Stimulated activated naive CD8-positive, alpha-beta T cell treated with anti-CD3 and anti-CD28 coated beads, Interleukin-15, Interleukin-2, amounts not matched to agents 100 U/mL and 50 U/mL, for 24 hours (primary cell): Measurements from ENCODE around the gene SULT1E1.
"Not testable (repeated sequence)": the region's sequence is repeated elsewhere in the genome, so short reads cannot be mapped to it uniquely, and the experiment has no call there.

Experiments
- ATAC-seq: fragments of 150-1000 bp; cut with Tn5 transposase; one replicate; pipeline ENCODE4 v1.10.0; 2021
- DNase-seq: peaks from one replicate; pipeline ENCODE4 v3.0.0; 2021

SULT1E1 gene

GRCh38 chr4:69843301-69843700, 16.6 kb downstream of the SULT1E1 start:
- ATAC-seq: no peak
- DNase-seq: no peak

- no peak for DNase-seq
- ATAC-seq: no peak
Measured at GRCh38 chr4:69838977-69839376, 21.0 kb downstream of the SULT1E1 start.

- no peak for ATAC-seq
- DNase-seq: no peak
Measured at GRCh38 chr4:69836287-69836686, 23.7 kb downstream of the SULT1E1 start.

- DNase-seq (no peak), ATAC-seq (no peak)
Measured at GRCh38 chr4:69835766-69836165, 24.2 kb downstream of the SULT1E1 start.

GRCh38 chr4:69833251-69833650, 26.7 kb downstream of the SULT1E1 start:
- DNase-seq (no peak), ATAC-seq (no peak)

- ATAC-seq: no peak
- no peak for DNase-seq
Measured at GRCh38 chr4:69832326-69833030, 27.5 kb downstream of the SULT1E1 start.

- DNase-seq: no peak
- ATAC-seq: peak; percentile 70
Measured at GRCh38 chr4:69831646-69832325, 28.2 kb downstream of the SULT1E1 start.

- DNase-seq: no peak
- no peak for ATAC-seq
Measured at GRCh38 chr4:69831270-69831627, 28.7 kb downstream of the SULT1E1 start.

GRCh38 chr4:69830560-69831269, 29.2 kb downstream of the SULT1E1 start:
- ATAC-seq (no peak), DNase-seq (no peak)

GRCh38 chr4:69830192-69830559, 29.8 kb downstream of the SULT1E1 start:
- no peak for ATAC-seq
- DNase-seq: no peak

GRCh38 chr4:69829678-69830077, 30.3 kb downstream of the SULT1E1 start:
- no peak for DNase-seq
- ATAC-seq: no peak

- ATAC-seq (no peak), DNase-seq (no peak)
Measured at GRCh38 chr4:69828828-69829227, 31.1 kb downstream of the SULT1E1 start.

- not testable (repeated sequence) for ATAC-seq, DNase-seq
Measured at GRCh38 chr4:69825056-69825455, 34.9 kb downstream of the SULT1E1 start.

- DNase-seq: peak; percentile 47
Measured at GRCh38 chr4:69823481-69824186, 36.3 kb downstream of the SULT1E1 start.

GRCh38 chr4:69823048-69823447, 36.9 kb downstream of the SULT1E1 start:
- no peak for ATAC-seq
- DNase-seq: no peak

More at GRCh38 chr4:69823481-69824186, 36.3 kb downstream of the SULT1E1 start:
- peak; percentile 77 for ATAC-seq

GRCh38 chr4:69822198-69822597, 37.7 kb downstream of the SULT1E1 start:
- no peak for ATAC-seq

GRCh38 chr4:69818060-69818639, 41.8 kb downstream of the SULT1E1 start:
- ATAC-seq: no peak
- DNase-seq: no peak

More at GRCh38 chr4:69822198-69822597, 37.7 kb downstream of the SULT1E1 start:
- DNase-seq: no peak

- DNase-seq (no peak), ATAC-seq (no peak)
Measured at GRCh38 chr4:69816236-69816635, 43.7 kb downstream of the SULT1E1 start.

- DNase-seq (no peak), ATAC-seq (no peak)
Measured at GRCh38 chr4:69813628-69814027, 46.3 kb downstream of the SULT1E1 start.

- ATAC-seq (no peak), DNase-seq (no peak)
Measured at GRCh38 chr4:69811166-69811565, 48.8 kb downstream of the SULT1E1 start.

- DNase-seq: no peak
- ATAC-seq: no peak
Measured at GRCh38 chr4:69800599-69800998, 59.3 kb downstream of the SULT1E1 start.

GRCh38 chr4:69799337-69799736, 60.6 kb downstream of the SULT1E1 start:
- no peak for ATAC-seq
- no peak for DNase-seq
